Endothelial cell of umbilical vein (primary cell): ENCODE results near the gene LRRTM4.

Experiments
- EZH2 ChIP-seq: IDR thresholded peaks from 2 replicates; pipeline ENCODE4 v1.6.1; 2012; ENCODE audit warnings: borderline replicate concordance, low read depth, mild to moderate bottlenecking, moderate library complexity, low read length, inconsistent platforms; ENCODE audit not compliant: severe bottlenecking
- FOS ChIP-seq: IDR thresholded peaks from 2 replicates; pipeline ENCODE4 v1.6.1; 2011; ENCODE audit warnings: mild to moderate bottlenecking, low read length, moderate library complexity, borderline replicate concordance; ENCODE audit not compliant: insufficient read depth
- MYC ChIP-seq: IDR thresholded peaks from one replicate; pipeline ENCODE4 v1.6.1; 2011; ENCODE audit warnings: mild to moderate bottlenecking, low read depth, low read length
- POLR2A ChIP-seq: IDR thresholded peaks from 2 replicates; pipeline ENCODE4 v1.6.1; 2012; ENCODE audit warnings: low read depth, mild to moderate bottlenecking, control low read depth, low read length
- POLR2AphosphoS5 ChIP-seq: IDR thresholded peaks from 2 replicates; pipeline ENCODE4 v1.6.1; 2012; ENCODE audit warnings: low read depth, mild to moderate bottlenecking, control low read depth, low read length, moderate library complexity; ENCODE audit not compliant: insufficient read depth
- TF ChIP-seq, protein P1 (sequence below): IDR thresholded peaks from 2 replicates; pipeline ENCODE4 v1.6.1; 2011; ENCODE audit not compliant: insufficient read depth, insufficient read length
- TF ChIP-seq, protein P2 (sequence below), 2 donors: IDR thresholded peaks; 1 replicate in 1 of 2; 2 replicates in 1 of 2; pipeline ENCODE4 v1.5.1; 2011; ENCODE audit warnings: low read length in 2 of 2, mild to moderate bottlenecking in 2 of 2, moderate library complexity in 2 of 2, control low read depth in 1 of 2, inconsistent platforms in 1 of 2, low read depth in 1 of 2; ENCODE audit not compliant: insufficient read depth in 1 of 2; ENCODE audit errors: extremely low read depth in 1 of 2

- TF ChIP-seq, protein P1, sequence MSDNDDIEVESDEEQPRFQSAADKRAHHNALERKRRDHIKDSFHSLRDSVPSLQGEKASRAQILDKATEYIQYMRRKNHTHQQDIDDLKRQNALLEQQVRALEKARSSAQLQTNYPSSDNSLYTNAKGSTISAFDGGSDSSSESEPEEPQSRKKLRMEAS: no peak
- TF ChIP-seq POLR2AphosphoS5: no peak
- TF ChIP-seq, protein P2, sequence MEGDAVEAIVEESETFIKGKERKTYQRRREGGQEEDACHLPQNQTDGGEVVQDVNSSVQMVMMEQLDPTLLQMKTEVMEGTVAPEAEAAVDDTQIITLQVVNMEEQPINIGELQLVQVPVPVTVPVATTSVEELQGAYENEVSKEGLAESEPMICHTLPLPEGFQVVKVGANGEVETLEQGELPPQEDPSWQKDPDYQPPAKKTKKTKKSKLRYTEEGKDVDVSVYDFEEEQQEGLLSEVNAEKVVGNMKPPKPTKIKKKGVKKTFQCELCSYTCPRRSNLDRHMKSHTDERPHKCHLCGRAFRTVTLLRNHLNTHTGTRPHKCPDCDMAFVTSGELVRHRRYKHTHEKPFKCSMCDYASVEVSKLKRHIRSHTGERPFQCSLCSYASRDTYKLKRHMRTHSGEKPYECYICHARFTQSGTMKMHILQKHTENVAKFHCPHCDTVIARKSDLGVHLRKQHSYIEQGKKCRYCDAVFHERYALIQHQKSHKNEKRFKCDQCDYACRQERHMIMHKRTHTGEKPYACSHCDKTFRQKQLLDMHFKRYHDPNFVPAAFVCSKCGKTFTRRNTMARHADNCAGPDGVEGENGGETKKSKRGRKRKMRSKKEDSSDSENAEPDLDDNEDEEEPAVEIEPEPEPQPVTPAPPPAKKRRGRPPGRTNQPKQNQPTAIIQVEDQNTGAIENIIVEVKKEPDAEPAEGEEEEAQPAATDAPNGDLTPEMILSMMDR (IDR thresholded peaks at IDR 0.05; ENCODE audit: extremely low read depth in 1 of 2, insufficient read depth in 1 of 2, low read depth in 1 of 2, low read length in 2 of 2): no peak
- no peak for TF ChIP-seq POLR2A
- no peak for TF ChIP-seq FOS
- no peak for TF ChIP-seq EZH2
- TF ChIP-seq MYC: no peak
Observed at GRCh38 chr2:76737607-76738006, 784.6 kb downstream of the LRRTM4 start.
